Right ventricle myocardium superior (tissue), 1 donor: ENCODE results near the gene TRABD2B. TPM values are rescaled to one million over a fixed set of nuclear protein-coding genes. Genes with fewer than 3 reads are reported as not detected.

Experiments
- ATAC-seq: fragments of 200-7000 bp; cut with Tn5 transposase; one replicate; pipeline ENCODE4 v1.9.1; 2020; ENCODE audit warnings: mild to moderate bottlenecking; ENCODE audit not compliant: poor library complexity
- DNase-seq: peaks from one replicate; pipeline ENCODE4 v3.0.0-alpha.2; 2020
- intact Hi-C: fragments of 100-400 bp; cut with DNase I; formaldehyde crosslinking; loops from one replicate; pipeline ENCODE4 v1.11.2; 2022
- total RNA-seq: library from RNA; stranded (reverse); fragmentation: NEBNext Ultra II Directional; extraction: Animal tissue kit (Norgen Biotek cat#: 25700); gene quantifications from one replicate; pipeline ENCODE4 v1.2.1, GENCODE V29; 2021
- donor health status: DM: no; HTN: yes; CAD: no; lungs with severe emphysema.

Gene TRABD2B
- total RNA-seq, 1 donor from 2014 or later, result 0.51 TPM

DNA sequence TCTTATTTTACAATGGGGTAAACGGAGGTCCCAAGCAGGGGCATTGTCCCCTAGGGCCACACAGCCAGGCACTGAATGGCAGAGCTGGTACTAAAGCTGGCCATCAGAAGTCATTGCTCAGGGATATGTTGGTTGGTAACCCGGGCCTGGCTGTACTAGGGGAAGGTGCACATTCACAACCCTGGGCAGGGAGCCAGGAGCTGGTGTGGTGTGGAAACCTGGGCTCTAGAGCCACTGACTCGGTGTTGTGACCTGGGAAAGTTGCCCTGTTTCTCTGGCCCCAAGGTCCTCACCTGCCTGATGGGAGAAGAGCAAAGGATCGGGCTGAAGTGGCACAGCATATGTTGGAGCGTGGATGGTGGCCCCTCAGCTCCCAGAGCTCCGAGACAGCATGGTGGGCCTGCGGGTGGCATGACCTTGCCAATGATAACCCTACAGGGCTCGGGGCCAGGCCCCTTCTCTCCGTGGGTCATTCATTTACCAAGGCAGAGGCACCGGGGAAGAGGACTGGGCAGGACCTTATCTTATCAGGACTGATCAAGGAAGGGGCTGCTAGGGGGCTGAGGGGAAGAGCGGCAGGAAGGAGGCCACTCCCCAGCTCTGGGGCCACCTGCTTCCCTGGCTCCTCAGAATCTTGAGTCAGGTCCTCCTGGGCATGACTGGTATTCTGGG lies 274.1 kb downstream of the TRABD2B start:
- ATAC-seq, result no peak
- intact Hi-C loops, result no loop called here

DNA sequence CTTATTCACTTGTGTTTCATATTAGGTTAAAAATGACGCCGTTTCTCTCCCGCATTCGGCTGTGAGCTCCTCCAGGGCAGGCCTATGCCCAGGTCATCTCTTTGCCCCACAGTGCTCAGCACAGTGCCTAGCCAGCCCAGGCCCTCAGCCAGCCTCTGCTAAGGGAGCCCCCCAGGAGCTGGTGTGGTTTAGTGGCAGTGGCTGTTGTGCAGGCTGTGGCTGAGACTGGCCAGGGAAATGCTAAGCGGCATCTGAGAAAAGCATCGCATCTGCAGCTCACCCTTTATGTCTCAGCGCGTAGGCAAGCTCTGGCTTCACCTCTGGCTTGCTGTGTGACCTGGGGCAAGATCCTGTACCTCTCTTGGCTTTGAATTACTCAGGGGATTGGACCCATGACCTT lies 275.1 kb downstream of the TRABD2B start:
- DNase-seq, result no peak
- intact Hi-C loops, result no loop called here
- ATAC-seq, result no peak

More for the DNA sequence above, 274.1 kb downstream of the TRABD2B start:
- no peak for DNase-seq

DNA sequence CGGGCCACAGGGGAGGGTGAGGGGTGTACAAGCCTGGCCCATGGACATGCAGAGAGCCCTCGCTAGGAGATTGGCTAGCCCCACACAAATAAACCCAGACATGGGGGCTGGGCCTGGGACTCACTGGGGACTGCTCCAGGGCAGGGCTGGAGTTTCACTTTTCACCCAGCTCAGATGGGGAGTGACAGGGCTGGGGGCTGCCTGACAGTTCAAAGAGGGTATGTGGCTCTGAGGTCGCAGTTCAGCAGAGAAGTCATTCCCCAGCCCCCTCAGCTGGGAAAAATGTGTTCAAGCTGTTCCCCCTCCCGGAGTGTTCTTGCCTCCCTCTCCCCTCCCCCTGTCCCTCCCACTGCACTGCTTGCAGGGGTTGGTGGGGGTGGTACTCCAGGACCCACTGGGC lies 277.1 kb downstream of the TRABD2B start:
- ATAC-seq, result no peak
- intact Hi-C loops, result no loop called here
- DNase-seq, result no peak

DNA sequence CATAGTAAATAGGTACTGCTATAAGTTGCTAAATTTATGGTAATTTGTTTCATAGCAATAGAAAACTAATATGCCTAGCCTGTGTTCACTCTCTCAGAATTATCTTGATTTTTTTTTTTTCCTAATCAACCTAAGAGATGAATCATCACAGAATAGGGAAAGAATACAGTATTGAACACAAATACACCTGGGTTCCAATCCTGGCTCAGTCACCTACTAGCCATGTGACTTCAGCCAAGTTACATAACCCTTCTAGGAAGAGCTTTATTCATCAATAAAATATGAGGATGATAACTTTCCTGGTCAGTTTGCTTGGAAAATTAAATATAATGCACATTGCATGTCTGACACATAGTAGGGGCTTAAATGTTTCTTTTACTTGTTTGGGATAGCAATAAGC lies 279.8 kb downstream of the TRABD2B start:
- no peak for ATAC-seq
- intact Hi-C loops, result no loop called here
- no peak for DNase-seq

DNA sequence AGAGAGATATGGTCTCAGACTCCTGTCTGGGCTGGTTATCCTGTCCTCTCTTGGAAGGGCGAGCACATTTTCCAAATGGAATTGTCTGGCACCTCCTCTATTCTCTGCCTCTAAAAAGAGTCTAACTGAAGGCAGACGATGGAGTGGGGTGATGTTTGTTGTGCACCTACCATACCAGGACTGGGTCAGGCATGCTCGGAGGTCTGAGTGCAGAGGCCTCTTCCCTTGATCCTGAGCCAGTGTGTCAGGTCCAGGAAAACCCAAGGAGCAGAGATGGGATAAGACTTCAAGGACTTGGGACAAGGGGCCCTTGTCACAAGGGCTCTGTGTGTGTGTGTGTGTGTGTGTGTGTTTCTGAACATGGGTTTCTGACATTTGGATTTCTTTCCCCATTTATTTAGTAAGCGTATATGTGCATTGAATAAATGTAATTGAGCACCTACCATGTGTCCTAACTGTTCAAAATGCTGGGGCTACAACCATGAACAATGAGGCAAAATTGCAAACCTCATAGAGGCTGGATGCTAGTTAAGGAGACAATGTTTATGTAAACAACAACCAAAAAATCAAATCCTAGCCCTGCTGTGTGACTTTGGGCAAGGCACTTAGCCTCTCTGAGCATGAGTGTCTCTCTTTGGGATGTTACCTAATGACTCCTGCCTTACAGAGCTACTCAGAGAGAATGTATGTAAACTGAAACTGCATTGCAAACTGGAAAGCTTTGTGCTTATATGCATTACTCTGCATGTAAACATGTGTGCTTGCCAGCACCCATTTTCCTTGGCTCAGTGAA lies 283.0 kb downstream of the TRABD2B start:
- intact Hi-C loops, result loop anchor here (5.0 kb wide), 1 partner anchor 537 kb away; no protein-coding TSS in a partner anchor
- no peak for DNase-seq
- no peak for ATAC-seq

DNA sequence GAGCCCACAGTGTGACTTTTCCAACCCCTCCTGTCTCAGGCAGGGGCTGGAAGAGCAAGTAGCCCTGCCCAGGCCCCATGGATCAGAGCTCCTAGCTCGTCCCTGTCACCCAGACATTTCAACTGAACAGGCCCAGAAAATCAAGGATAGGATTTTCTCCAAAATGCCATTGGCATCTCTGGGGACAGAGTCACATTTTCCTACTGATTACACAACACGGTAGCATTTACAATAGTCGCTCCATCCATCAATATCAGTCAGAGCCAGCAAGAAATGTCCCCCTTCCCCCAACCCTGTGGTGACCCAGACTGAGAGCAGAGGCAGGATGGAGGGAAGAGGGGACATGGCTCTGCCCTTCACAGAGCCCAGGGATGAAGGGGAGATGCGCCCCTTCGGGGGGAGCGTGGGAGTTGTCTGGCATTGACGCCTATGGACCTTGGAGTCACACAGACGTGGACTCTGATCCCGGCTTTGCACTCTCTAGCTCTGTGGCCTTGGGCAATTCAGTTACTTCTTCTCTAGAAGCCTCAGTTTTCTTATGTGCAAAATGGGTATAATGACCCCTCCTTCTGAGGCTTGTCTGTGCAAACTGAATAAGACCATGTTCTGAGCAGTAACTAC lies 283.7 kb downstream of the TRABD2B start:
- DNase-seq, result no peak
- intact Hi-C loops, result loop anchor here (5.0 kb wide), 1 partner anchor 536 kb away; no protein-coding TSS in a partner anchor
- ATAC-seq, result no peak

DNA sequence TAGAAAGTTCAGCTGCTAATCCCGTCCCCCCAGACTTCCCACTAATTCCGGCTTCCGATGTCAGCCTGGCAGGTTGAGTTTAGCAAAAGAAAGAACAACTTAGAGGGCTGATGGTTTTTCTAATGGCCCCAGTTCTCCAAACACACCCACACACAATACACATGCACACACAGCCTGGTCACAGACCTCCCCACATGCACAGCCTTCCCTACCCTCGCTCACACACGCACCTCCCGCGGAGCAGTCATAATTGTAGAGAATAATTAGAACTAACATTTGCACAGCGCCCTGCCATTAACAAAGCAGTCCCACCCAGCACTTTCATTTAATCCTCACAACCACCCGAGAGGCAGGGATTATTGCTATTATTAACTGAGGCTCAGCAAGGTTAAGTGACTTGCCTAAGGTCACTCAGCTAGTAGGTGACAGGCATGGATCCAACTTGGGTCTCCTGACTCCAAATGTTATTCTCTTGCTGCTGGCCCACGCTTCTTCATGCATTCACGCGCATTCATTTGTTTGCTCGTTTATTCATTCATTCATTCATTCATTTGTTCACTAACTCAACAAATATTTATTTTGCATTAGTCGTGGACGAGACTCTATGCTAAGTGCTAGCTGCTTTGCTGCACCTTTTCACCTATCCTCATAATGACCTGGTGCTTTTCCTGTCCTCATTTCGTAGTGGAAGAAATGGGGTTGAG lies 284.4 kb downstream of the TRABD2B start:
- DNase-seq, result no peak
- no peak for ATAC-seq
- intact Hi-C loops, result loop anchor here (5.0 kb wide), 1 partner anchor 535 kb away; no protein-coding TSS in a partner anchor

DNA sequence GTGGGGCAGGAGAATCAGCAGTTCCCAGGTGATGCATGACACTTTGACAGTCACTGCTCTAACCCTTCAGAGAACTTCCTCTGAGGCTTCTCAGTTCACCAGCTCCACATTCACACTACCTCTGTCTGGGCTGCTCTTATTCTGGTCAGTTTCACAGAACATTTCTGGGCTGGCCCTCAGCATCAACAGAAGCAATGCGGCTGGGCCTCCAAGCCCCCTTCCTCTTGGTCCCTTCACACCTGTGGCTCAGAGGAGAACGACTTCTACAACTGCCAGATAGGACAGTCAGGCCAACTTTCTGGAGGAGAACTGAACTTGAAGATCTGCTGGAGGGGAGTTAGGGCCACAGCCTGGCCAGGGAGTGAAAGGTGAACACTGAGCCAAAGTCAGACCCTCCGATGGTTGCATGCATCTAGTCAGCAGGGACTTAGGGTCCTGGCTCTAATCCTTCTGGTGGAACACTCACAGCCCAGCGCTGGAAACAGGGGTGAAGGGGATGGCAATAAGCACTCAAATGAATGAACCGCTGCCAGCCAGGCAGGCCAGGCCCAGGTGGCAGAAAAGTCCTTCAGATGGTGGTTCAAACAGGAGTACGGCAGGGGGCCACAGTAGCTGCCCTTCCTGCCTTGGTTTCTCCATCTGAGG lies 285.2 kb downstream of the TRABD2B start:
- no peak for ATAC-seq
- intact Hi-C loops, result loop anchor here (2.0 to 5.0 kb wide), 2 partner anchors 281 to 535 kb away; no protein-coding TSS in a partner anchor
- DNase-seq, result no peak

DNA sequence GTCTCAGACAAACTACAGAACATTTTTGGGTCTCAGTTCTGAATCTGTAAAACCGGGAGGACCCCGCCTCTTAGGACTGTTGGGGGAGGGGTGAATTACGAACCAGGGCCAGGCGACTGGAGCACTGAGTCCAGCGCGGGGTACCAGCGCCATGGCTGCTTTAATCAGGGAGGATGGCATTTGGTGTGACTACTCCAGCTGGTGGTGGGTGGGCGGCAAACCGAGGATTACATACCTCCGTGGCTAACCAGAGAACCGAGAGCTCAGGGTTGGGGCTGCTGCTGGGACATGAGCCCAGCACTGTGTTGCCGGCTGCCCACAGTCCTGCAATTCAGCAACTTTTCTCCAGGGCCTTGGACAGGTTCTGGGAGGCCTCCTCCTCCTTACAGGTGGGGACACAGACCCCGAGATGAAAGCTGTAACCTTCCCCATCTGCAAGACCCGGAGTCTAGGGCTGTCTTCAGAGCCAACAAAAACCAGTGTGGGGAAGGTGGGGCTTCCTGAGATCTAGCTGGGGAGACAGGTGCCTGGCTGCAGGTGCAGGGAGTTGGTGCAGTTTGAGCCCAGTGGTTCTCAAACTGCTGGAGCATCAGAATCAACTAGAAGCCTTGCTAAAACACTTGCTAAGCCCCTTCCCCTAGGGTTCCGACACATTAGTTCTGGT lies 285.9 kb downstream of the TRABD2B start:
- ATAC-seq (no peak), DNase-seq (no peak)
- intact Hi-C loops, result loop anchor here (2.0 to 5.0 kb wide), 2 partner anchors 281 to 534 kb away; no protein-coding TSS in a partner anchor

Other genes starting within 250 kb of the TRABD2B start
- 0.13 TPM for gene SLC5A9, start 225.3 kb upstream of the TRABD2B start, total RNA-seq